HG03103 (cell line): Measurements from ENCODE around the gene TBC1D20.
A peak's percentile ranks its signal among the peaks of the same experiment; 100 is the strongest.

ENCODE experiments used
- ATAC-seq: cut with Tn5 transposase; IDR thresholded peaks from one replicate; pipeline ENCODE4 v1.9.1; 2021; ENCODE audit warnings: low read depth; ENCODE audit not compliant: unreplicated experiment

Gene TBC1D20

DNA sequence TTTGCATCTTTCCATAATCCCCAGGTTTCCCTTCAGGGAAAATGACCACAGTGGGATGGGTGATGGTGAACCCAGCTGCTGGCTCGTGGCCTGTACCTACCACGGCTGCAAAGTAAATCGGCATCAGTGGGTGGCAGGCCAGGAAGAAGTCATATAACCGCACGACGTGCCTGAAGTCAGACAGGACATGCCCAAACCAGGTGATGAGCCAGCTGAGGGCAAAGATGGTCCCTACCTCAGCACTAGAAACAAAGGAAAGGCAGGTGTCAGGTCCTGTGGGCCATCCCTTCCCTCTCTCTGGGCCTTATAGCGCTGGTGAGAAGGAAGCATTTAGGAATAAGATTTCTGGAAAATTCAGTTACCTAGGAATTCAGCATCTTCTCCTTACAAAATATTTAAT, 22.2 kb downstream of the TBC1D20 start:
- ATAC-seq, result no peak

GRCh38 chr20:438571-439469, 23.5 kb downstream of the TBC1D20 start:
- no peak for ATAC-seq

GRCh38 chr20:437787-438486, 24.4 kb downstream of the TBC1D20 start:
- no peak for ATAC-seq

DNA sequence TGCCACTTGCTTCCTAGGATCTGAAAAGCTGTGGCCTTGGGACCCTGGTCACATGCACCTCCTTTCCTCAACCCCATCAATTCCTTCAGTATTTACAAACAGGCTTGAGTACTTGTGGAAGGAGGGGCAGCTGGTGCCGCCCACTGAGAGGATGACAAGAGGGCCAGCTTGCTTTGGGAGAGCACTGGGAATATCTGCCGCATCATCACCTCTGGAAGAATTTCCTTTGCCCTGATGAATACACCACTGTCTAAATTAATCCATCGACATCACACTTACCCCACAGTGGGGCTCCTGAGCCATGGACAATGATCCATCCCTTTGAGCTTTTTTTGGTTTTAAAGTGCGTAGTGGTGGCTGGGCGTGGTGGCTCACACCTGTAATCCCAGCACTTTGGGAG, 25.9 kb downstream of the TBC1D20 start:
- no peak for ATAC-seq

DNA sequence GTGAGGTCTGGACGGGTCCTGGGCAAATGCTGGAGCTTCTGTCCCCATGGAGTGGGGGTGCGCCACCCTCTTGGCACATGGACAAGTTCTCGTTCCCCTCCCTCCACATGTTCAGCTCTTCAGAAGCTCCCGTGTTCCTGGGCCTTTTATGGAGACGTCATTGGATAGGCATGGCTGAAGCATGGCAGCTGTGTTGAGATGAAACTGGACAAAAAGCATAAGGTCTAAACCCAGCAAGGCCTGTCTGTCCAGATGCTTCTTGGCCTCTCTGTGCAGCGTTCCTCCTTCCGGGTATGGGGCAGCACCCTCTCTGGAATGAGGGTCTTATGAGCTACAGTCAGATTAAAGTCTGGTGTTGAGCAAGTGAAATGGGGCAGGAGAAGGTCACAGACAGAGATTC, 26.8 kb downstream of the TBC1D20 start:
- no peak for ATAC-seq

GRCh38 chr20:434661-435419, 27.5 kb downstream of the TBC1D20 start:
- no peak for ATAC-seq

DNA sequence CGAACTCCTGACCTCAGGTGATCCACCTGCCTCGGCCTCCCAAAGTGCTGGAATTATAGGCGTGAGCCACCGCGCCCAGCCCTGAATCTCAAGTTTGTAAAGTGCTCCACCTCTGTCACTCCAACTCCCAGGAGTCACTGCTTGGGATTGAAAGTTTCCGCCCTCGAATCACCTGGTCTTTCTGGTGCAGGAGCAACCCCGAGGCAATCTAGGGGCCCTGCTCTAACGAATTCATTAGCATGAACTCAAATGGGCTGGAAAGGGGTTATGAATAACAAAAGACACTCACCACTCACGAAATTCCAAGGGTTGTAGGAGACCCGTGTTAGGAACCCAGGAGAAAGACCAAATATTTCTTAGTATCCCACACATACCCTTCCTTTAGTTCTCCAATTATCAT, 28.1 kb downstream of the TBC1D20 start:
- ATAC-seq, result no peak

DNA sequence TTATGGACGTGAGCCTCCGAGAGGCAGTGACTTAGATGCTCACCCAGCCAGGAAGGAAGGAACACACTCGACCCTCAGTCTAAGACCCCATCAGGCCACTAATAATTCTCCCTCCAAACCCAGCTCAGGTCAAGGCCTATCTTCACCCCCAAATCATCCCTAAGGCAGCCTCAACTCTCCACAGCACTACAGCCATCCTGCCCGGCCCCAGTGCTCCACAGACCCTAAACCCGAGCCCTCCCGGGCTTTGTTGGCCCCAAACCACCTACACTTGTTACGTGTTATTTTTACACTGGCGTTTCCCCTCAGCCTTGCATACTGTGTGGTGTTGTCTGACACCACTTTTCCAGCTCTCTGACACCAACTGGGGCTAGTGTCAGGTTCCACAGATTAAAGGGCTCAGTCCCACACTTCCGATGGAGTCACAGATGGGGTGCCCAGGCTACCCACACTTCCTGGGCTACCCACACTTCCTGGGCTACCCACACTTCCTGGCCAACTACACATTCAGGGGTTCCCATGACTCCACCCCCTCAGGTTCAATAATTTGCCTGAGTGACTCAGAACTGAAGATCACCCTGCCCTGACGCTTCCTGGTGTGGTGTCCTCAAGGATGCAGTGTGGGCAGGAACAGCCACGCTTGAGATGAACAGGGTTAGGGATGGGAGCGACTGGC, 28.9 kb downstream of the TBC1D20 start:
- peak; percentile 73 for ATAC-seq

DNA sequence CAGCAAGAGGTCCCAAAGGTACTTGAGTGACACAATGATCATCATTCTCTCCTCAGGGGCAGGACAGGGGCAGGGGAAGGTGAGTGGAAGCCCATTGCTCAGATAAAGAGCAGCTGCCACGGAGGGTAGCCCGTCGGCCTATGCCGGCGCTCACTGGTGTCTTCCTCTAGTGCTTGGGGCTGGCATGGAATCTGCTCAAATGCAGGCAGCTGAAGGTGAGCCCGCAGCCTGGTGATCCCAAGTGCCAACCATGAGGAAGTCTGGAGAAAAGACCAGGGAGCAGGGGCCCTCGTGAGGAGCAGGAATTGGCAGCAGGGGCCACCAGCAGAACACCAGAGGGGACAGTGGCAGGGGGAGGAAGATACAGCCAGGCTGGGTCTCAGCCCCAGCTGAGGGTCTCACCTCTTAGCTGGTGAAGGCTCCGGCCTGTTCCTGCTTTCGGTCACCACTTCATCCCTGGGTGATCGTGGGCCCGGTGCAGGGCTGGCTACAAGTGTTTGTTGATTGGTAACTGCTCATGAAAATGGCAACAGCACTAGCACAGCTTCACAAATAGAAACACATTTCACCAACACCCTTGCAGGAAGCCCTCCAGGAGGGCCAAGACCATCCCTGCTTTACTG, 29.5 kb downstream of the TBC1D20 start:
- ATAC-seq, result no peak

DNA sequence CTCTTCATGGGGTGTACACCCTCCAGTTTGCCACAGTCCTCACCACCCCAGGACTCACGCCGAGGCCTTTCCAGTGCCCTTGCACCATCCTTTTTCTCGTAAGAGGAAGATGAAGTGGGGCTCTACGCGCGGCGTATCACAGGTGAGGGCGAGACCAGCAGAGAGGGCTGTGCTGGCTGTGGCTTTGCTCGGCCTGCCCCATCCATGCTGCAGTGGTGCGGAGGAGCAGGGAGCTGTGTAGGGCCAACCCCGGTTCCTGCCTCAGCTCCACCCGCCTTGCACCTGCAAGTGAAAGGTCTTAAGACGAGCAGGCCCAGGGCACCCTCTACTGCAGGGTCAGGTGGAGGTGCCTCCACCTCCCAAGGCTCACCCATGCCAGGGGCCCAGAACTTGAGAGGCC, 30.1 kb downstream of the TBC1D20 start:
- ATAC-seq, result no peak

GRCh38 chr20:431012-431904, 31.1 kb downstream of the TBC1D20 start:
- ATAC-seq, result no peak

DNA sequence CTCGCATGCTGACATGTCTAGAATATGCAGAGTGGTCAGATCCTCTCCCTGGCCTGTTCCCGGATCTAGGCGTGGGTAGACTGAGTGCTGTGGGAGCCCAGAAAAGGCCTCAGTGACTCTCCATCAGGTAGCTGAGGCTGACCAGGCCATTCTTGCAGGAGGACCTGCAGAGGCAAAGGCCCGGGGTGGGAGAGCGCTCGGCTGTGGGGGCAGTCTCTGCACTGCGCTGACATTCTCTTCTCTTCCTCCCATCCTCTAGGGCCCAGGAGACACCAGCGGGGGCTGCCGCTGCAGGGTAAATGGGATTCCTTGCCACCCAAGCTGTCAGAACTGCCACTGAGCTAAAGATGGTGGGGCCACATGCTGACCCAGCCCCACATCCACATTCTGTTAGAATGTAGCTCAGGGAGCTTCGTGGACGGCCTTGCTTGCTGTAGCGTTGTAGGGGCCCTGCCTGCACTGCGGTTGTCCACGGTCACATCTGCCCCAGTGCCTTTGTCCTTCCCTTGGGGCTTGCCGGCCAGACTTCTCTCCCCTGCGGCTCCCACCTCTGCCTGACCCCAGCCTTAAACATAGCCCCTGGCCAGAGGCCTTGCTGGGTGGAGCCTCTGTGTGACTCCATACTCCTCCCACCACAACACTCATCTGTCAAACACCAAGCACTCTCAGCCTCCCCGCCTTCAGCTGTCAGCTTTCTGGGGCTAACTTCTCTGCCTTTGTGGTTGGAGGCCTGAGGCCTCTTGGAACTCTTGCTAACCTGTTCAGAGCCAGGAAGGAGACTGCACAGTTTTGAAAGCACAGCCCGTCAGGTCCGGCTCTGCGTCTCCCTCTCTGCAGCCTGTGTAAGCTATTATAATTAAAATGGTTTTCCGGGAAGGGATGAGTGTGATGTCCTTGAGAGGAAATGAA, 32.0 kb downstream of the TBC1D20 start:
- ATAC-seq, result no peak

GRCh38 chr20:428658-429200, 33.6 kb downstream of the TBC1D20 start:
- ATAC-seq, result no peak

DNA sequence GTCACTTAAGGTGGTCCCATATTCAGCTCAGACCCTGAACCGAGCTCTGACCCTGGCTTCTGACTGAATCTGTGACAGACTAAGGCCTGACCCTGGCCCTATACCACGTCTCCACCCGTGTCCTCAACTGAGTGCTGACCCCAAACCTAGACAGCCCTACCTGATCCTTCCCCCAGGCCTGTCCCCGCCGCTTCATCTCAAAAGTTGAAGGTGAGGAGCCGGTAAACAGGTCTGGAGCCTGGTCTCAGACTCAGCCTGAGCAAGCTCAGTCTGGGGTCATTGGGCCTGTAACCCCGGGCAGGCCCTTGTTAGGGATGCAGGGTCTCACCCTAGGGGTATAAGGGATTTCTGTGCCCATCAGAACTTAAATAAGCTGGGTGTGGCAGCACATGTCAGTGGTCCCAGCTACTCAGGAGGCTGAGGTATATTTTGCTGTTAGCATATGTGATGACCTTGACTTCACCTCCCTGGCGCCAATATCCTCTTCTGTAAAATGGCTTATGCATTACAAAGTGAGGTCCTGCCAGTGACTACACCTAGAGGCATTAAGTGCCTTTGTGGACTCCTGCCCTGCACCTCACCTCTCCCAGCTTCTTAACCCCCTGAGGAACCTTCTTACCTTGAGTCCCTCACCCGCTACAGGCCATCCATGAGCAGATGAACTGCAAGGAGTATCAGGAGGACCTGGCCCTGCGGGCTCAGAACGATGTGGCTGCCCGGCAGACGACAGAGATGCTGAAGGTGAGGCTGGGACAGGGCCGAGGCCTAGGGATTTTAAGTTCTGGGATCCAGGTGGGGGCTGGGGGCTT, 34.3 kb downstream of the TBC1D20 start:
- ATAC-seq, result no peak

DNA sequence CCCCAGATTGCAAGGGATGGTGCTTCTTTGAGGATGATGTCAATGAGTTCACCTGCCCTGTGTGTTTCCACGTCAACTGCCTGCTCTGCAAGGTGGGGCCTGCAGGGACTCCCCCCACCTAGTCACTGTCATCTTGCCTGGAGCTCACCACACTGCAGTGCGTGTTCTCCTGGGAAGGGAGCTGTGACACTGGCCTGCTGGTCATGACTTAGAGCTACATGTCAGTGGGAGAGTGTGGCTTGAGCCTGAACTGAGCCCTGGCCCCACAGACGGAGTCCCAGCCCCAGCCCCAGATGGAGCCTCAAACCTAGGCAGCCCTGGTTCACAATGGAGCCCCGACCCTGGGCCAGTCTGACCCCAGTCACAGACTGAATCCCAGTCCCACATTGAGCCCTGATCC, 34.9 kb downstream of the TBC1D20 start:
- ATAC-seq, result no peak

GRCh38 chr20:426566-426965, 35.8 kb downstream of the TBC1D20 start:
- no peak for ATAC-seq

- no peak for ATAC-seq
These were observed 40.6 kb downstream of the TBC1D20 start for GRCh38 chr20:421685-422250.
